Cortex of kidney (tissue), 1 donor: ENCODE results near the gene BRINP1.

Source experiments
- DNase-seq: peaks from one replicate; lab custom pipeline; 2025; lab: John Stamatoyannopoulos, UW

Gene BRINP1

DNA sequence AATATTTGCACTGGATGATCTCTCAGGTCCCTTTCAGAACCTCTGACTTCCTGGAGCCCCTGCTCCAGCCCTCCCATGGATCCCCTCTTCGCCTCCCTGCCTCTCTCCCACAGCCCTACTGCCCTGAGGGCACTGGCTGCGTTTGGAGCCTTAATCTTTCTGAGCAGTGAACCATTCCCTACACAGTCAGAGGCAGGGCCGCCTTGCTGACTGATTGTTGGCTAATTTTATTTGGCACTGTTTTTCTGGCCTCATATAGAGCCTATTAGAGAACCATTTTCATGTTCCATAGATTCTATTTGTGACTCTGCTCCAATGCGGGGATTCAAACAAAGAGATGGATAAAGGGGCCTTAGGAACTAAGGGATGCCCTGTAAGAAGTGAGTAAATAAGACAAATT is 91.1 kb downstream of the BRINP1 start:
- DNase-seq, result no peak

DNA sequence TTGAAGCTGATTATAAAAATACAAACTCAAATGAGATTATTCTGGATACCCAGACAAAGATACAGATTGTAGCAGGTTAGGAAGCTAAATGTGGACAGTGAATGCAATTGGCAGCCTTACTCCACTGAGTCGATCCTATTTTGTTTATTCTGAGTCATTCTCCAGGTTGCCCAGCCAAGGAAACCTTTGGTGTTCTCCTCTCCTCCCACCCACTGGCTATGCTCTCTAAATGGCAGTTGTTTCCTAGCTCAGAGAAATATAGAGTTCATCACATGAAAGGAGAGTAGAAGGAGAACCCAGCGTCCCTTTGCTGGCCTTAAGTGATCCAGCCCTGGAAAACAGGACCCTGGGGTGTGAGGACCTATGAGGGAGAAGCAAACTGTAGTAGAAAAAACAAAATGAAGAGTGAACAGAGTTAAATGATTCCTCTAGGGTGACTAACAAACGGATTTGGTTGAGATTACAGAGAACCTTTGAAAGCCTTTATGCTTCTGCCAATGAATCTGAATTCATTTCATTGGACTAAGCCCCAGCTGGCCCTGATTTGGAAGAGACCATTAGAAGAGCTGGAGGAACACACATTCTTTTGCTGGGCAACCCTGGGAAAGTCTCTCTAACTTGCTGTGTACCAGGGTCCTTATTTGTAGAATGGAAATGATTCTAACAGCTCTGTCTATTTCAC is 95.1 kb downstream of the BRINP1 start:
- no peak for DNase-seq

DNA sequence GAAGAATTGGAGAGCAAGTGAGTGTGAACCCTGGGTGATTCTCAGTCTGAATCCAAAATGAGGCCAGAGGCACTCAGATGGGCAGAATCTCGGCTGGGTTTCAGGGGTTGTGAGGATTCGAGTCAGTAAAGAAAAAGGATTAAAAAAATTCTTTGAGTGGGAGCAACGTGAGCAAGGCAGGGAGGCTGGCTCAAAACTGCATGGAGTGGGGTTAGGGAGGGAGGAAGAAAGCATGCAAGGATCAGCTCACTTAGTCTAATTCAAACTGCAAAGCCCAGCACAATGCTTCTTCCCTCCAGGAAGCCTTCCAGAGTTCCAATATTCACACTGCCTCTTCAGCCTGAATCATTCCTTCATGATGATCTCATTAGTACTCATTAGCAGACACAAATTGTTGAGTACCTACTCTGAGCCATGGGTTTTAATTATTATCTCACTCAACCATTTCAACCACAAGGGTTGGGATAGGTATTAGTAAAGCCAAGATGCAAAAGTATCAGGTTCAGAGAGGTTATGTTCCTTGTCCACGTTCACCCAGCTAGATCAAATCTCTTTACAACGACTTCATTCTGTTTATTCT is 95.8 kb downstream of the BRINP1 start:
- DNase-seq, result no peak

DNA sequence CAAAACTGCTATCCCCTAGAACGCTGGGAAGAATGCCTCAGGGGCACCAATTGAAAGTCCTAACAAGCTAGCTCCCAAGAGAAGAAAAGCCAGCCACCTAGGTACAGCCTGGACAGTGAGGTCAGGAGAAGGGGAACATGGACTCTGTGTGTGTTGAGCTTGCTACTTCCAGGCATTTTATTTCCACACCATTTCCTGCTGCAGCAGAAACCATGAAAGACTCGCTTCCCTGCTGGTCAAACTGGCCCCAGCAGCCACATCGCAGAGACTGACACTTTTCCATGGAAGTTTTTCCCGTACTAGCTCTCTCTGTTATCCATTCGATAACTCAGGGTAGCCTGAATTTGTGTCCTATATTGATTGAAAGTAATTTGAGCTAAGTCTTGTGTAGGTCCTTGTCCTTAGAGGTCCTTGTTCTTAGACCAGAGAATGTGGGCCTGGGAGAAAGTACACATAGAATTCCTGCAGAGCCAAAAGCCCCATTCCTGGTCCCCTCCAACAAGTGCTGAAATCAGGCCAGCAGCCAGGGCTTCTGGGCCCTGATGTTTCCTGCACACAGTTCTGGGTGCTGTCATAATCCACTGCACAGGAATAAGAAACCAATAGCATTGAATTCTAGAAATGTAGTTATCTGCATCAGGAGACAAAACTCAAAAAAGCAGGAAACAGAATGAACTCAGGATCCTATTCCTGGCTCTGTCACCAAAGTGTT is 96.6 kb downstream of the BRINP1 start:
- DNase-seq, result no peak

DNA sequence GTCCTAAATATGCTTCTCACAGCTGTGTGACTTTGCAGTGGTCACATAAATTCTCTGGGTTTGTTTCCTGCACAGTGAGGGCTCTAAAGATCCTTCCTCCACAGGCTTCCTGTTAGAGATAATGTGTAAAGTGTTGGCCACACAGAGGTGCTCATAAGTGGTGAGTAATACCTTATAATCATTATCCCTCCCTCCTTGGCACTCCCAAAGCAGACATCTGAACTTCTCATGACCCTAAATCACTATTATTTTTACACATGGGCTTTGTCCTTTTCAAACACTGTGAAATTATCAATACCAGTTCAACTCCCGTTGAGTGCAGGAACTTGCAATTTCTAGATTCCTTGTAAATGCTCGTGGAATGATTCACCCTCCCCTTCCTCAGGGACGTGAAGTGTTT is 100.2 kb downstream of the BRINP1 start:
- DNase-seq, result no peak

DNA sequence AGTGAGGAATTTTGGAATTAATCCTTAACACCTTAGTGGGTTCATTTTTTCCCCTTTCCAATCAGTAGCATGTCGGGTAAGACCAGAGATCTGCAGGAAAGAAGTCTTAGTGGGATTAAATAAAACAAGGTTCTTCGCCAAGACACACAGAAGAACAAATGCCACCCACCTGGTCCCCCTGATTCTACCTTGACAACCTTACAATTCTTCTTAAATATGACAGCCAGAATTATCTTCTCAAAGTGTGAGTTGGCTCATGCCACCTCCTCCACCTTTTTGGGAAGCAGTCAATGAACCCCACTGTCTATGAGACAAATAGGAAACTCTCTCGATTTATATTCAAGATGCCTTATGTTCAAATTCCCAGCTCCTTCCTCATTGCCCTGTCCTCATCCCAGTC is 105.1 kb downstream of the BRINP1 start:
- DNase-seq, result no peak

DNA sequence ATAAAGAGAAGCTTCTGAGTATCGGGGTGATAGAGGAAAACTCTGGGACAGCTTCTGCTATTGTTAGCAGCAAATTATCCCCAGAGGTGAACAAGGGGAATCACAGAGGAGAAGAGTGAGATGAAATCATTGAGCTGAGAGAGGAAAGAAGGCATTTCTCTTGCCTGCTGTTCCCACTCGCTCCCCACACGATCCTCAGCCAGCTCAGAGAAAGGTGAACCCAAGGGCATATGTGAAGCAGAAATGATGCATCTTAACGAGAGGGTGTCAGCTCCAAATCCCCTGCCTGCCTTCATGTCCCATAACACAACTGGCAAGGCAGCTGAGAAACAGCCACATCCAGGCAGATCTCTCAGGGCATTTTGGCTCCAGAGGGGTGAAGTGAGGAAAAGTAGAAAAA is 111.6 kb downstream of the BRINP1 start:
- no peak for DNase-seq

DNA sequence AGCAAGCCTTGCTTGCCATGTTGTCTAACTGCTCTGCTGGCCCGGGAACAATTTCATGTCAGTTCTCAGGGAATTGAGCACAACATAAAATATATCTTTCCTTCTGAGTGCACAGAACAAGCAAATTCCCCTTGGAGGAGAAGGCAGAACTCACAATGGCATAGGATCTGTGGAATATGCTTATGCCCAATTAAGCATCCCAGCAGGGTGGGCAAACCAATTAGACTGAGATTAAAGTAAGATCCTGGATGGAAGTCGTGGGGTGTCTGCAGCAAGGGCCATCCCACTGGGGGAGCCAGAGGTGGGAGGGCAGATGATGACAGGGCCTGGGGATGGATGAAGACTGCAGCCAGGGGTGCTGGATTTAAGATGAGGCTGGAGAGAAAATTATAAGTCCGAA is 114.1 kb downstream of the BRINP1 start:
- no peak for DNase-seq

DNA sequence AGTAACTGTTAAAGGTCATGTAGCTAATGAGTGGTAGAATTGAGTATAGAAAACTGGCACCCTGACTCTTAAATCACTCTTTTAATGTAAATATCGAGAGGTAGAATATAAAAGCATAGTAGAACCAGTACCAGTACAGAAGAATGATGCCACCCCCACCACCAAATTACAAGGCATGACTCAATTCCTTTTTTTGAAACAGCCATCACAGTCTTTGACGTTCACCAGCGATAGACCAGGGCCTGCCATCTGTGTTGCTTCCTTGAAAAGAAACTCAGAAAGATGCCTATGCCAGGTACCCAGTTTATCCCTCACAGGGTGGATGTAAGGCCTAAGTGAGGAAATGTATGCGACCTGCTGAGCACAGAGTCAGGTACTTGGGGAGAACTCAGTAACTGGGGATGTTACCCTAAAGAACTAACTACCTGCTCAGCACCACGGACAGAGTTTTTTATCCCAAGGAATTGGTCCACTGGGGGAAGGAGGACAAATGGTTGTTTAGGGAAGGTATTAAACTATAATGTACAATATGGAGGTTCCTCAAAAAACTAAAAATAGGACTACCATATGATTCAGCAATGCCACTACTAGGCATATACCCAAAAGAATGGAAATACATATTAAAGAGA is 116.5 kb downstream of the BRINP1 start:
- DNase-seq, result no peak

DNA sequence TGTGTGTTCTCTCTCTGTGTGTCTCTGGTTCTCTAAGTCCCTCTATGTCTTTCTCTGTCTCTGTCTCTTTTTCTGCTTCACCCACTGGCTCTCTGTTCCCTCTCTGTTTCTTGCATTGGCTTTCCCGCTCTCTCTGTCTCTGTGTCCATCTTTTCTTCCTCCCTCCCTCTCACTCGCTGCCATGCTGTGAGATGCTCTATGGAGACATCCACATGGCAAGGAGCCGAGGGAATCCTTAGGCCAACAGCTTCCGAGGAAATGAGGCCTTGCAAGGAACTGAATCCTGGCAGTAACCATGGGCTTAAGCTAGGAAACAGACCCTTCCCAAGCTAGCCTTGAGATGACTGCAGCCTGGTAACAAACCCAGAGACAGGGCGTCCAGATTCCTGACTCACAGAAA is 117.3 kb downstream of the BRINP1 start:
- no peak for DNase-seq

DNA sequence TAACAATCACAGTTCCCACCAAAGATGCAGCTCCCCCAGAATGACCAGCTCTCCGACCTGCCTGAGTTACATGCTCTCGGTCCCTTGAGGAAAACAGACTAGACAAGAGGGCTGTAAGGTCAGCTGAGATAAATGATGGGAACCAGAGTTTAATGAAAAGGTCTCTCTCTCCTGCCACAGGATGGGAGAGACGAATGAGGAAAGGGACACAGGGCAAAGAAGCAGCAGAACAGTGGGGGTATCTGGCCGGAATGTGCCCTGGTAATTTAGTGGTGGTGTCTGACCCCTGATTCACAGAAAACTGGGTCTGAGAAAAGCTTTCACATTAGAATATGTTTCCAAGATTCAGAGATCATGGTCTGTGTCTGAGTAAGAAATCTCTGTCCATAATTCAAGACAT is 118.5 kb downstream of the BRINP1 start:
- no peak for DNase-seq

DNA sequence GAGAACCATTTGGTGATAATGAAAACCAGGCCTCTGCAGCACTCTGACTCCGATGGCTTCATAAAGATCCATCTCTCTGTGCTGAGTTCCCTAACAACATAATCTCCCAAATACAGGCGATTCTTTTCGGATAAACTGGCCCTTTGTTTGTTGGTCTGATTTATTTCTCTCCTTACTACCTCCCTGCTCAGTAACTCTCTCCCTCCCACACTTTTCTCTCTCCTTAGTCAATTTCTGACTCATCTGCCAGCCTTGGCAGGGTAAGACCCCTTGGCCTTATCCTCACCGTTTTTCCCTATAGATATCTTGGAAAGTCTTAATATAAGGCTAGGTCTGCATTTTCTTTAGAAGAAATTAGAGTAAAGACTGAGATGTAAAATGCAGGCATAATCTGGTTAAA is 128.7 kb downstream of the BRINP1 start:
- DNase-seq, result no peak

DNA sequence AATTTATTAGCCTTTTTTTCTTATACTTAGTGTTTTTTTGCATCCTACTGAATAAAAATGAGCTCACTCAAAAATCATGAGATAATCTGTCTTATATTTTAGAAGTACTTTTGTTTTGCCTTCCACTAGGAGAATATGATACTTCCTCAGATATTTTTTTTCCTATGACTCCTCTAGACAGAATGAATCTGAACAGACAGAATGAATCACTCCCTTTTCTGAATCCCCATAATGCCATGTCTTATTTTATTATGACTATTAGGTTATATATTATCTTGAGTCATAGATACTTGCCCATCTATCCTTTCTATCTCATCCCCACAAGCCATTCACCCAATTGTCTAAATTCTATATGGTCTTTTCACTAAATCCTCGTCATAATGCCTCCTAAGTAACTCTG is 134.6 kb downstream of the BRINP1 start:
- DNase-seq, result no peak

DNA sequence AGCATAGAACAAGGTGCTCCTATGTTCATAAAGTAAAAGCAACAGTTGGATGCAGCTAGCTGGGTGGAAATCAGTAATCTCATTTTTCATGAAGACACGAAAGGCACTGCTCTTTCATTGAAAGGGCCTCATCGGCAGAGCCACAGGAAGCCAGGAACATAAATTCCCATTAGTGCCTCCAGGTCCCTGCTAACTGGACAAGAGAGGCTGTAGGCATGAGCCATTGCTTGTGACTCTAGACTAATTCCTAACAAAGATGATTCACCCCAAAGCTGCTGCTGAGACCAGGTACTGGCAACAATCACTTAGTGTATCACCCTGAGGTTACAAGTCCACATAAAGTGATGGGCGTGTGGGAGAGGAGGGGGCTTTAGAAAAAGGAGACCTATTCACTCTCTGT is 141.8 kb downstream of the BRINP1 start:
- DNase-seq, result no peak

DNA sequence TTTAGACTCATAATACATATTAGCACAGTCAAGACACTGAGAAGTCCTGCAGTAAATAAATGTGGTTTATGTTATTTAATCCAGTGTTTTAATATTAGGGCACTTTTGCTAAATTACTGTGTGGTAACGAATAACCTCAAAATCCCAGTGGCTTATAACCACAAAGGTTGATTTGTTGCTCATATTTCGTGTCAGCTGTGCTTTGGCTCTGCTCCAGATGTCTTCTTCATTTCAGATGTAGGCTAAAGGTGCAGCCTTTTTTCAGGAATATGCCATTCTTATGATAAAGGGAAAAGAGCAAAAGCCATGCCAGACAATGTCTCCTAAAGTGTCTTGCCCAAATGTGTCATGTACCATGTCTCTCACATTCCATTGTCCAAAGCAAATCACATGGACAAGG is 144.8 kb downstream of the BRINP1 start:
- DNase-seq, result no peak

DNA sequence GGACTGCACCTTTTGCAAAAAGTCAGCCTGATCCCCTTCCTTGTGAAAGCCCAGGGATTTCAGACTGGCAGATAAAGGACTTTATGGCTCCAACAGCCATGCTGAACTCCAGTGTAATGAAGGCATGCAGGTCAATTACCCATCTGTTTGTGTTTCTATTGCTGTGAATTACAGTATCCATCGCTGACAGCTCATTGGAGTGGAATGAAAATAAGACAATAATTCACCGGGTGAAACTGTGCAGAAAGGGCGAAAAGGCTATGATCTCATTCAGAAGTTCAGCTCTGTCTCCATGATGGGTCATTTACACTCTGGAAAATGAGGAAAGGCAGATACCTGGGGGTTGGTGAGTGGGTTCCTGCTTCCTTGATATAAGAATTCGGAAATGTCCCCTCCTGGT is 148.0 kb downstream of the BRINP1 start:
- DNase-seq, result no peak

DNA sequence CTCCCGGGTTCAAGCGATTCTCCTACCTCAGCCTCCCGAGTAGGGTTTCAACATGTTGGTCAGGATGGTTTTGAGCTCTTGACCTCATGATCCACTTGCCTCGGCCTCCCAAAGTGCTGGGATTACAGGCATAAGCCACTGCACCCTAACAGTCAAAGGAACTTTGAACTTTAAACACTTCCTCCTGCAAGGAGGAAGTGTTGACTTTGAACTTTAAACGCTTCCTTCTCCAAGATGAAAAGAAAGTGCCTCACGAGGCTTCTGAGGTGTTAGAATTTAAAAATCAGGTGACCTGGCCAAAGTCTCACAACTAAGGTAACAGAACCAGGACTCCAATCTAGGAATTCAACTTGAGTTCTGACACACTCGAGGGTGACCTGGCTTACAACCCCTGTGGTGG is 150.9 kb downstream of the BRINP1 start:
- DNase-seq, result no peak

DNA sequence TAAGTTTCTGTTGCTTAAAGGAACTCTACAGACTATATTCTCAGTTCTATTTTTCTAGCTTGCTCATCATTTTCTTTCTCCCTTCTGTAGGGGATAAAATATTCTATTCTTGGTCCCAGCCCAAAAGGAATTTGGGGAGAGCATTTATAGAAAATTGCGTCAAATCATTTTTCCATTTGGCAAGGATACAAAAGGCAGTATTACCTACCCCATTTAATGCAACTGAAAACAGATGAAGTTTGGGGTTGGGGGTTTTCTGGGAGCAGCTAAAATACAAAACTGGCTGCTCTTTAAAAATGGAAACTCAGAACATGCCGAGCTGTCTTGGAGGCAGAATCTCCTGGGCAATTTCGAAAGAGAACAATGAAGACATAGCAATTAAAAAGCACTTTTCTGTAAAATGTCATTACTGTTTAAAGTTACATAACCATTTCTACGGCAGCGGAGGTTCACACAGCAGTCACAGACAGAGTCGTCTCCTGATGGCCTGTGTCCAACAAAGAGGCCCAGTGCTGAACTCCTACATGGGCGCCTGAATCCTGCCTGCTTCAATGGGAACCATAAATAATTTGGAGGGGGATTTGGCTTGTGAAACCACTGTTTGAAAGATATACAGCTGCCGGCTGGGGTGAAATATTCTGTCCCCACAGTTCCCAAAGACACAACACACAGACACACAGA is 152.4 kb downstream of the BRINP1 start:
- DNase-seq, result no peak

DNA sequence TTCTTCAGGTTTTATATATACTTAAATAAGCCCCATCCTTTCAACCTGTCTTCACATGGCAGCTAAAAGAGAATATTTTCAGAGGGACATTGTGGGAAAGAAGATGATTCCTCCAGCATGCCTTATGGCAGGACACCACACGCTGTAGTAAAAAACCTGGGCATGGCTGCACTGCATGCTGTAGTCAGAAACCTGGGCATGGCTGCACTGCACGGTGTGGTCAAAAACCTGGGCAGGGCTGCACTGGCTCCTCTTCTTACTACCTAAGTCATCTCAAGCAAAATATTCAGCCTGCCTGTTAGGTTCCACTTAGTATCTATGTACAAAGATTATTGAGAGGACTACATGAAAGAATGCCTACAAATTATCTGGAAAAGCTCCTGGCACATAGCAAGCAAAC is 153.6 kb downstream of the BRINP1 start:
- DNase-seq, result no peak

DNA sequence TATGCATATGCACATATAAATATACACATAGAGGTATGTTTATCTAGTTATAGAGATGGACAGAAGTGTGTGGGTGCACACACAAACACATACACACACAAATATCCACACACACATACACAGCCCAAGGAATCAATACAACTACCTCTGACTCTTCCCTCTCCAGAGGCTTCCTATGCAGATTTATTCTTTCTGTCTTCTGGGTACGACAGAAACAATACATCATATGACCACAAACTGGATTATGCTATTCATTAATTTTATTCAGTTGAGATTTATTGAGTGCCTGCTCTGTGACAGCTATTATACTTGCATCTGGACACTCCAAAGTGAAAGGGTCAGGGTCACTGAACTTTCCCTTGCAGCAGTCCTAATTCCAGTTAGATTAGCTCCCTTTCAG is 155.8 kb downstream of the BRINP1 start:
- no peak for DNase-seq

DNA sequence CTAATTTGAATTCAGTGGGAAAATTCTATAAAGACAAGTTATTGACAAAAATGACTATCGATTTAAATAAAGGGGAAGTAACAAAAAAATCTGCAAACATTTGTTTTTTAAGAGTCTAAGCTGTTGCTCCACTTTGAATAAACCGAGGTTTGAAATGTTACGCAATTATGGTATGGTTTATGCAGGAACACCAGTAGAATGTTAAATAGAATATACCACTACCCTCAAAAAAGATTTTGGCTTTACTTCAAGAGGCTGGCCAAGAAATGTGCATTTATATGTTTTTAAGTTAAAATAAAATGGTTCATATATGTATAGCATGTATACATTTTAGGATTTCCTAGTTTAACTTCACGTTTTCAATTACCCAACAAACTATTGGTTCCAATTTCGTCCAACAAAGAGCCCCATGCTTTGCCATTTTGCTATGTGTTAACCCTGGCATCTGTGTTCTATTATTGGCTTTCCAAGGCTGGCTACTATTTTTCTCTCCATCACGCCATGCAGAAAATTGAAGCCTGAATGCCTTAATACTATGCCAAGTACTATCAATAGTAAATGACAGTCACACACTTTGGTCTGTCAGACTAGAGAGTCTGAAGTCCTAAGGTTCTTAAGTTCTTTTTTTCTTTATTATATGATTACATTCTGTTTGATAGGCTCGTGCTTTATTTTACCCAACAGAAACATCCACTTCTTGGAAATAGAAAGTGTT is 171.2 kb downstream of the BRINP1 start:
- no peak for DNase-seq

DNA sequence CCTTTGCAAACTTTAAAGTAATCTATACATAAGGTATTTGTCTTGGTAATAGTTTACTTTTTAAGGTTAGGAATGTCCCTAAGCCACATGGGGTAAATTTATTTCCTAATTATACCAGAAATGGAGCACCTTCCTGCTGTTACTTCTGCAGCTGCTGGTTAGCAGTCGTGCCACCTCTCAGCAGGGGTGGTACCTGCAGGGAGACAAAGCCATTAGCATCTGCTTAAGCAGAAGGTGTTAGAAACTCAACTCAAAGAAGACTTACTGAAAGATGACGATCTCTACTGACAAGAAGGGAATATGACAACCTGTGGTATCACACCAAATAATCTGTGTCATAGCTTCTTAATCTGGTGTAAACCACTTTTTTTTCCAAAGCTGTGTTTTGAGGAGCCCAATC is 173.7 kb downstream of the BRINP1 start:
- DNase-seq, result no peak
